Measurements from ENCODE around the gene BCCIP.

Gene BCCIP

GRCh38 chr10:125840955-125841354, 17.6 kb downstream of the BCCIP start:
- no peak for DNase-seq (ENCODE audit: insufficient read length, low spot score)
- FAIRE-seq, result no peak

GRCh38 chr10:125843603-125844329, 20.4 kb downstream of the BCCIP start:
- DNase-seq (ENCODE audit: insufficient read length, low spot score) (no peak), FAIRE-seq (no peak)

- FAIRE-seq (no peak), DNase-seq (ENCODE audit: insufficient read length, low spot score) (no peak)
These were observed 21.4 kb downstream of the BCCIP start for GRCh38 chr10:125844751-125845221.

GRCh38 chr10:125845617-125846016, 22.3 kb downstream of the BCCIP start:
- DNase-seq (ENCODE audit: insufficient read length, low spot score) (no peak), FAIRE-seq (no peak)

- FAIRE-seq (no peak), DNase-seq (ENCODE audit: insufficient read length, low spot score) (no peak)
These were observed 23.5 kb downstream of the BCCIP start for GRCh38 chr10:125846894-125847293.

GRCh38 chr10:125848371-125848770, 25.0 kb downstream of the BCCIP start:
- FAIRE-seq, result no peak
- no peak for DNase-seq (ENCODE audit: insufficient read length, low spot score)

GRCh38 chr10:125848857-125849256, 25.5 kb downstream of the BCCIP start:
- FAIRE-seq, result no peak

GRCh38 chr10:125849448-125849847, 26.1 kb downstream of the BCCIP start:
- no peak for DNase-seq (ENCODE audit: insufficient read length, low spot score)
- FAIRE-seq, result no peak

More at GRCh38 chr10:125848857-125849256, 25.5 kb downstream of the BCCIP start:
- no peak for DNase-seq (ENCODE audit: insufficient read length, low spot score)

GRCh38 chr10:125850766-125851731, 27.7 kb downstream of the BCCIP start:
- no peak for DNase-seq (ENCODE audit: insufficient read length, low spot score)
- no peak for FAIRE-seq

- FAIRE-seq, result no peak
These were observed 29.1 kb downstream of the BCCIP start for GRCh38 chr10:125852487-125852886.

GRCh38 chr10:125857185-125857760, 33.9 kb downstream of the BCCIP start:
- FAIRE-seq, result no peak
- no peak for DNase-seq (ENCODE audit: insufficient read length, low spot score)

More at GRCh38 chr10:125852487-125852886, 29.1 kb downstream of the BCCIP start:
- DNase-seq (ENCODE audit: insufficient read length, low spot score), result no peak

- no peak for FAIRE-seq
- no peak for DNase-seq (ENCODE audit: insufficient read length, low spot score)
These were observed 35.9 kb downstream of the BCCIP start for GRCh38 chr10:125859128-125859817.

GRCh38 chr10:125865120-125865519, 41.8 kb downstream of the BCCIP start:
- DNase-seq (ENCODE audit: insufficient read length, low spot score) (no peak), FAIRE-seq (no peak)

GRCh38 chr10:125866421-125867029, 43.2 kb downstream of the BCCIP start:
- no peak for DNase-seq (ENCODE audit: insufficient read length, low spot score)
- no peak for FAIRE-seq

- FAIRE-seq (no peak), DNase-seq (ENCODE audit: insufficient read length, low spot score) (peak; percentile 22)
These were observed 45.1 kb downstream of the BCCIP start for GRCh38 chr10:125868372-125868975.

GRCh38 chr10:125871338-125871737, 48.0 kb downstream of the BCCIP start:
- FAIRE-seq (no peak), DNase-seq (ENCODE audit: insufficient read length, low spot score) (no peak)

GRCh38 chr10:125878957-125879835, 55.9 kb downstream of the BCCIP start:
- FAIRE-seq (no peak), DNase-seq (ENCODE audit: insufficient read length, low spot score) (peak; percentile 44)

GRCh38 chr10:125880719-125881118, 57.4 kb downstream of the BCCIP start:
- no peak for FAIRE-seq
- no peak for DNase-seq (ENCODE audit: insufficient read length, low spot score)

- FAIRE-seq (no peak), DNase-seq (ENCODE audit: insufficient read length, low spot score) (no peak)
These were observed 57.8 kb downstream of the BCCIP start, which contains the start of gene DHX32 for GRCh38 chr10:125881192-125881591. Gene DHX32 (minus strand): TSS chr10:125881292. CDS start chr10:125880824, 468 bp downstream.
